ENCODE measurements around the gene ADAMTS17.

The ADAMTS17 gene

DNA sequence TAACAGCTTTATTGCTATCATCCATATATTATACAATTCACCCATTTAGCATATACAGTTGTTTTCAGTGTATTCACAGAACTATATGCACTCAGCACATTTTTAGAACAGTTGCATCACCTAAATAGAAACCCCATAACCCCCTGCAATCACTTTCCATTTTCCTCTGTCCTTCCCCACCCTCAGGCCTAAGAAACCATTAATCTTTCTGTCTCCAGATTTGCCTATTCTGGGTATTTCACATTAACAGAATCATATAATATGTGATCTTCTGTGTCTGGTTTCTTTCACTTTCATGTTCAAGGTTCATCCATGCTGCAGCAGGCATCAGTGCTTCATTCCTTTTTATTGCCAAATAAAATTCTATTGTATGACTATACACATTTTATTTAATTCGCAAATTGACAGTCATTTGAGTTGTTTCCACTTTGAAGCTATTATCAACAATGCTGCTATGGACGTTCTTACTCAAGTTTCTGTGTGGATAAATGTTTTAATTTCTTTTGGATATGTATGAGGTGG, 39.8 kb downstream of the ADAMTS17 start:
- Histone ChIP-seq H3K4me3 (ENCODE audit: low read depth in 1 of 2, low read length in 2 of 2) (no peak overlapping the region), H2AFZ (ENCODE audit: low read depth, low read length) (no peak overlapping the region), H4K20me1 (ENCODE audit: insufficient read depth, low read length) (no peaks in the 10 kb centered on the region), H3K79me2 (ENCODE audit: insufficient read depth, low read length) (peaks cover 95% of the 10 kb centered on the region), H3K9me3 (ENCODE audit: insufficient read depth, low read length, severe bottlenecking) (peaks cover 19% of the 10 kb centered on the region), H3K36me3 (ENCODE audit: insufficient read depth, low read length) (peaks cover 86% of the 10 kb centered on the region), H3K9ac (ENCODE audit: low read depth, low read length) (no peak overlapping the region), H3K27me3 (ENCODE audit: insufficient read depth, low read length, poor library complexity) (no peaks in the 10 kb centered on the region), H3K4me1 (ENCODE audit: insufficient read depth, low read length) (peaks cover 47% of the 10 kb centered on the region), H3K4me2 (ENCODE audit: insufficient read depth, low read length) (no peak overlapping the region), H3K27ac (ENCODE audit: low read length) (no peak overlapping the region)
- TF ChIP-seq, protein P1, sequence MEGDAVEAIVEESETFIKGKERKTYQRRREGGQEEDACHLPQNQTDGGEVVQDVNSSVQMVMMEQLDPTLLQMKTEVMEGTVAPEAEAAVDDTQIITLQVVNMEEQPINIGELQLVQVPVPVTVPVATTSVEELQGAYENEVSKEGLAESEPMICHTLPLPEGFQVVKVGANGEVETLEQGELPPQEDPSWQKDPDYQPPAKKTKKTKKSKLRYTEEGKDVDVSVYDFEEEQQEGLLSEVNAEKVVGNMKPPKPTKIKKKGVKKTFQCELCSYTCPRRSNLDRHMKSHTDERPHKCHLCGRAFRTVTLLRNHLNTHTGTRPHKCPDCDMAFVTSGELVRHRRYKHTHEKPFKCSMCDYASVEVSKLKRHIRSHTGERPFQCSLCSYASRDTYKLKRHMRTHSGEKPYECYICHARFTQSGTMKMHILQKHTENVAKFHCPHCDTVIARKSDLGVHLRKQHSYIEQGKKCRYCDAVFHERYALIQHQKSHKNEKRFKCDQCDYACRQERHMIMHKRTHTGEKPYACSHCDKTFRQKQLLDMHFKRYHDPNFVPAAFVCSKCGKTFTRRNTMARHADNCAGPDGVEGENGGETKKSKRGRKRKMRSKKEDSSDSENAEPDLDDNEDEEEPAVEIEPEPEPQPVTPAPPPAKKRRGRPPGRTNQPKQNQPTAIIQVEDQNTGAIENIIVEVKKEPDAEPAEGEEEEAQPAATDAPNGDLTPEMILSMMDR (IDR thresholded peaks at IDR 0.05; ENCODE audit: borderline replicate concordance, extremely low read depth, low read length, poor library complexity, severe bottlenecking): no peak
- no peak for TF ChIP-seq EZH2 (IDR thresholded peaks at IDR 0.05; ENCODE audit: borderline replicate concordance, low read depth, low read length, severe bottlenecking)
- DNase-seq (no peak), ATAC-seq (ENCODE audit: insufficient read depth, low read depth) (no peak)

DNA sequence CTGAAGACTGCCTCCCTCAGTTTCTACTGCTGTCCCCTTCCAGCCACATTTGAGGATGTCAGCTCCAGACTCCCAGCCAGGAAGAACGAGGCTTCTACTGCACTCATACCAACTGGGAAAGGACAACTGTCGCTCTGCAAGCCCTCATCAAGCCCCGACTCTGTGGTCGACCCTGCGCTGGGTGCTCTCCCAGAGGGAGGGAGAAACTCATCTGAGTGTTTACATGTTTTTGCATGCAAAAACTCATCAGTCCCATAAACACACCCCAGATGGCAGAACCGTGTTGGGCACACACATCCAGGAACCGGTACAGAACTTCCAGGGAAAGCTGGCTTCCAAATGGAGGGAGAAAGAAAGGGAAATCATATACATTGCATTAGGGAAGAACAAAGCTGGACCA, 43.5 kb downstream of the ADAMTS17 start:
- Histone ChIP-seq H3K9me3 (ENCODE audit: insufficient read depth, low read length, severe bottlenecking) (peaks cover 16% of the 10 kb centered on the region), H4K20me1 (ENCODE audit: insufficient read depth, low read length) (peaks cover 6% of the 10 kb centered on the region; the same call in 1 of the 2 replicates)
- no peak for ATAC-seq (ENCODE audit: insufficient read depth, low read depth)

DNA sequence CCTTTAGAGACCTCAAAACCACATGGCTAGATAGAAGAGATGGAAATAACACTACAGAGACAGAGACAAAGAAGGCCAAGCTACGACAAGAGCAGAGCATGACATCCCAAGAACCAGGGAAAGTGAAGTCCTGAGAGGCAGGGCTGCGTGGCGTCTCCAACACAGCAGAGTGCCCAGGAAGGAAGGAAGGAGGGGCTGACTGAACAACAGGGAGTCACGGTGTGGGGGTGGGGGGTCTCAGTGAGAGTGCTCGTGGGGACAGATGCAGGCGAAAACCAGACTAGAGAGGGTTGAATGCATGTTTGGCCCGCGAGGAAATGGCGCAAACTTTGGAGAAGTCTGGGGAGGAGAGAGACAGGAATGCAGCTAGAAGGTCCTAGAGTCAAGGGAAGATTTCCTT, 44.0 kb downstream of the ADAMTS17 start:
- Histone ChIP-seq H4K20me1 (ENCODE audit: insufficient read depth, low read length) (peaks cover 6% of the 10 kb centered on the region; the same call in 1 of the 2 replicates), H3K4me2 (ENCODE audit: insufficient read depth, low read length) (no peak overlapping the region), H3K79me2 (ENCODE audit: insufficient read depth, low read length) (peaks cover 98% of the 10 kb centered on the region), H3K9ac (ENCODE audit: low read depth, low read length) (no peak overlapping the region), H3K9me3 (ENCODE audit: insufficient read depth, low read length, severe bottlenecking) (peaks cover 16% of the 10 kb centered on the region), H3K4me3 (ENCODE audit: low read depth in 1 of 2, low read length in 2 of 2) (no peak overlapping the region), H3K27ac (ENCODE audit: low read length) (peak overlapping the region; percentile 66), H3K27me3 (ENCODE audit: insufficient read depth, low read length, poor library complexity) (no peaks in the 10 kb centered on the region), H3K36me3 (ENCODE audit: insufficient read depth, low read length) (peaks cover 96% of the 10 kb centered on the region), H3K4me1 (ENCODE audit: insufficient read depth, low read length) (peaks cover 70% of the 10 kb centered on the region), H2AFZ (ENCODE audit: low read depth, low read length) (no peak overlapping the region)
- TF ChIP-seq, protein P1 (IDR thresholded peaks at IDR 0.05; ENCODE audit: borderline replicate concordance, extremely low read depth, low read length, poor library complexity, severe bottlenecking): no peak
- no peak for TF ChIP-seq EZH2 (IDR thresholded peaks at IDR 0.05; ENCODE audit: borderline replicate concordance, low read depth, low read length, severe bottlenecking)
- DNase-seq (no peak), ATAC-seq (ENCODE audit: insufficient read depth, low read depth) (no peak)

More for the DNA sequence above, 43.5 kb downstream of the ADAMTS17 start:
- Histone ChIP-seq H3K4me2 (ENCODE audit: insufficient read depth, low read length) (no peak overlapping the region), H2AFZ (ENCODE audit: low read depth, low read length) (no peak overlapping the region), H3K4me1 (ENCODE audit: insufficient read depth, low read length) (peaks cover 66% of the 10 kb centered on the region), H3K36me3 (ENCODE audit: insufficient read depth, low read length) (peaks cover 92% of the 10 kb centered on the region), H3K4me3 (ENCODE audit: low read depth in 1 of 2, low read length in 2 of 2) (no peak overlapping the region), H3K9ac (ENCODE audit: low read depth, low read length) (no peak overlapping the region), H3K27ac (ENCODE audit: low read length) (peak overlapping the region; percentile 66), H3K27me3 (ENCODE audit: insufficient read depth, low read length, poor library complexity) (no peaks in the 10 kb centered on the region), H3K79me2 (ENCODE audit: insufficient read depth, low read length) (peaks cover 96% of the 10 kb centered on the region)
- TF ChIP-seq EZH2 (IDR thresholded peaks at IDR 0.05; ENCODE audit: borderline replicate concordance, low read depth, low read length, severe bottlenecking): no peak
- TF ChIP-seq, protein P1 (IDR thresholded peaks at IDR 0.05; ENCODE audit: borderline replicate concordance, extremely low read depth, low read length, poor library complexity, severe bottlenecking): no peak
- DNase-seq: no peak
